GM18511 (cell line): ENCODE results near the gene LRRC37A3.
"Not testable (repeated sequence)": the region's sequence is repeated elsewhere in the genome, so short reads cannot be mapped to it uniquely, and the experiment has no call there.

Experiments used
- ATAC-seq: cut with Tn5 transposase; IDR thresholded peaks from one replicate; pipeline ENCODE4 v1.9.1; 2021; ENCODE audit warnings: mild to moderate bottlenecking, moderate library complexity; ENCODE audit not compliant: unreplicated experiment

The LRRC37A3 gene

GRCh38 chr17:64919289-64920025 lies at the start of gene LRRC37A3:
Gene LRRC37A3 (minus strand): TSS chr17:64919478. CDS start chr17:64897257, 22,221 bp downstream.
- ATAC-seq, result peak; percentile 93

- ATAC-seq, result peak; percentile 95
Observed at GRCh38 chr17:64965873-64966287, 46.6 kb upstream of the LRRC37A3 start.

- not testable (repeated sequence) for ATAC-seq
Observed at GRCh38 chr17:64965256-64965872, 46.1 kb upstream of the LRRC37A3 start.

- no peak for ATAC-seq
Observed at GRCh38 chr17:64964796-64965195, 45.5 kb upstream of the LRRC37A3 start.

GRCh38 chr17:64963814-64964213 lies 44.5 kb upstream of the LRRC37A3 start:
- not testable (repeated sequence) for ATAC-seq

- peak; percentile 39 for ATAC-seq
Observed at GRCh38 chr17:64961563-64962378, 42.5 kb upstream of the LRRC37A3 start.

GRCh38 chr17:64951877-64952276 lies 32.6 kb upstream of the LRRC37A3 start:
- no peak for ATAC-seq

GRCh38 chr17:64950871-64951270 lies 31.6 kb upstream of the LRRC37A3 start:
- ATAC-seq, result no peak

- ATAC-seq, result no peak
Observed at GRCh38 chr17:64947152-64947551, 27.9 kb upstream of the LRRC37A3 start.

GRCh38 chr17:64941761-64942160 lies 22.5 kb upstream of the LRRC37A3 start:
- ATAC-seq, result no peak

GRCh38 chr17:64941045-64941444 lies 21.8 kb upstream of the LRRC37A3 start:
- ATAC-seq, result no peak

- ATAC-seq, result no peak
Observed at GRCh38 chr17:64940055-64940454, 20.8 kb upstream of the LRRC37A3 start.

GRCh38 chr17:64938925-64939474 lies 19.7 kb upstream of the LRRC37A3 start:
- no peak for ATAC-seq

GRCh38 chr17:64938290-64938689 lies 19.0 kb upstream of the LRRC37A3 start:
- no peak for ATAC-seq

- no peak for ATAC-seq
Observed at GRCh38 chr17:64936117-64936516, 16.8 kb upstream of the LRRC37A3 start.

GRCh38 chr17:64934284-64934778 lies 15.1 kb upstream of the LRRC37A3 start:
- not testable (repeated sequence) for ATAC-seq

GRCh38 chr17:64932850-64933249 lies 13.6 kb upstream of the LRRC37A3 start:
- not testable (repeated sequence) for ATAC-seq

GRCh38 chr17:64930374-64930773 lies 11.1 kb upstream of the LRRC37A3 start:
- ATAC-seq, result not testable (repeated sequence)

GRCh38 chr17:64929419-64930209 lies 10.3 kb upstream of the LRRC37A3 start:
- ATAC-seq, result not testable (repeated sequence)

- ATAC-seq, result not testable (repeated sequence)
Observed at GRCh38 chr17:64928701-64929100, 9.4 kb upstream of the LRRC37A3 start.
